HG03060 (cell line): ENCODE measurements around the gene NFYA.
A peak's percentile ranks its signal among the peaks of the same experiment; 100 is the strongest.

Source experiments
- ATAC-seq: cut with Tn5 transposase; IDR thresholded peaks from one replicate; pipeline ENCODE4 v1.9.1; 2021; ENCODE audit warnings: low read depth, moderate number of reproducible peaks; ENCODE audit not compliant: unreplicated experiment

NFYA gene

GRCh38 chr6:41071923-41072835 is 595 bp upstream of the NFYA start, which contains the start of gene OARD1:
Gene OARD1 (minus strand): TSS chr6:41072356. CDS start chr6:41071634, 722 bp downstream.
- peak; percentile 69 for ATAC-seq

- ATAC-seq: no peak
Measured at GRCh38 chr6:41073203-41073967, 611 bp downstream of the NFYA start.

GRCh38 chr6:41073968-41074691 is 1.4 kb downstream of the NFYA start:
- no peak for ATAC-seq

GRCh38 chr6:41074692-41075436 is 2.1 kb downstream of the NFYA start:
- ATAC-seq: no peak

GRCh38 chr6:41075651-41076626 is 3.2 kb downstream of the NFYA start:
- no peak for ATAC-seq

GRCh38 chr6:41077536-41077935 is 4.8 kb downstream of the NFYA start:
- ATAC-seq: no peak

GRCh38 chr6:41078101-41078500 is 5.3 kb downstream of the NFYA start:
- ATAC-seq: no peak

- ATAC-seq: no peak
Measured at GRCh38 chr6:41079080-41079479, 6.3 kb downstream of the NFYA start.

- no peak for ATAC-seq
Measured at GRCh38 chr6:41080621-41081020, 7.8 kb downstream of the NFYA start.

GRCh38 chr6:41083072-41083471 is 10.3 kb downstream of the NFYA start:
- ATAC-seq: no peak

GRCh38 chr6:41085182-41085581 is 12.4 kb downstream of the NFYA start:
- ATAC-seq: no peak

- no peak for ATAC-seq
Measured at GRCh38 chr6:41088451-41088850, 15.7 kb downstream of the NFYA start.

- ATAC-seq: no peak
Measured at GRCh38 chr6:41090841-41091761, 18.3 kb downstream of the NFYA start.

GRCh38 chr6:41092421-41093140 is 19.8 kb downstream of the NFYA start:
- no peak for ATAC-seq

- no peak for ATAC-seq
Measured at GRCh38 chr6:41093729-41094128, 21.0 kb downstream of the NFYA start.

GRCh38 chr6:41097467-41098090 is 24.8 kb downstream of the NFYA start:
- no peak for ATAC-seq

GRCh38 chr6:41098366-41098765 is 25.6 kb downstream of the NFYA start:
- no peak for ATAC-seq
